Sigmoid colon (tissue), 7 donors: Measurements from ENCODE around the gene MAML3. TPM values are rescaled to one million over a fixed set of nuclear protein-coding genes. Genes with fewer than 3 reads are reported as not detected.

Source experiments
- DNase-seq: peaks from one replicate; pipeline ENCODE4 v3.0.0-alpha.2; 2019
- H3K27ac ChIP-seq, 4 donors: fragments of 200-600 bp; sonication (generic); one replicate each; pipeline ENCODE4 v1.5.1; 2016 to 2019; ENCODE audit warnings: mild to moderate bottlenecking in 1 of 4
- H3K27me3 ChIP-seq, 3 donors: fragments of 200-600 bp; sonication (generic); one replicate each; pipeline ENCODE4 v1.5.1; 2019; ENCODE audit warnings: mild to moderate bottlenecking in 1 of 3
- H3K36me3 ChIP-seq, 4 donors: fragments of 200-600 bp; sonication (generic); one replicate each; pipeline ENCODE4 v1.5.1; 2016 to 2019
- H3K4me1 ChIP-seq, 4 donors: fragments of 200-600 bp; sonication (generic); one replicate each; pipeline ENCODE4 v1.5.1; 2017 to 2019
- H3K4me3 ChIP-seq, 4 donors: fragments of 200-600 bp; sonication (generic); one replicate each; pipeline ENCODE4 v1.5.1; 2017 to 2019; ENCODE audit warnings: mild to moderate bottlenecking in 2 of 4, moderate library complexity in 1 of 4
- H3K9me3 ChIP-seq, 4 donors: fragments of 200-600 bp in 3 of 4; sonication (generic) in 3 of 4; one replicate each; pipeline versions ENCODE4 v1.5.1 to v1.6.1; 2013 to 2019
- EP300 ChIP-seq, 4 donors: sonication (generic); formaldehyde crosslinking; IDR thresholded peaks; one replicate each; pipeline ENCODE4 v1.6.1; 2017; ENCODE audit warnings: antibody characterized with exemption in 4 of 4
- POLR2A ChIP-seq, 2 donors: fragments of 450-650 bp; IDR thresholded peaks; one replicate each; pipeline ENCODE4 v1.6.1; 2016; ENCODE audit warnings: antibody characterized with exemption in 2 of 2, mild to moderate bottlenecking in 2 of 2, moderate library complexity in 2 of 2
- POLR2AphosphoS5 ChIP-seq, 4 donors: sonication (generic); formaldehyde crosslinking; IDR thresholded peaks; one replicate each; pipeline ENCODE4 v1.6.1; 2017; ENCODE audit warnings: antibody characterized with exemption in 4 of 4
- WGBS, 2 donors: extraction: QIAGEN DNeasy Blood & Tissue Kit; methylation state at CpG; one replicate each; pipeline ENCODE4 v1.1.7; 2013; 5-methylcytosine and 5-hydroxymethylcytosine counted together
- intact Hi-C: fragments of 100-400 bp; cut with DNase I; formaldehyde crosslinking; loops from one replicate; pipeline ENCODE4 v1.15.1; 2023
- polyA plus RNA-seq, 3 donors: library from polyadenylated mRNA; stranded (reverse); fragments of 200-250 nt; gene quantifications; one replicate each; pipeline ENCODE4 v1.2.3, GENCODE V29; 2013
- total RNA-seq, 4 donors: library from RNA; depleted of rRNA; stranded (reverse); fragments of >200 nt; gene quantifications; one replicate each; pipeline ENCODE4 v1.1.0, GENCODE V29; 2016
- TF ChIP-seq, protein P1 (sequence below), 4 experiments: fragments of 450-650 bp in 3 of 4; fragments of 200-600 bp in 1 of 4; IDR thresholded peaks; one replicate each; pipeline ENCODE4 v1.5.1; 2016 to 2019; ENCODE audit warnings: antibody characterized with exemption in 4 of 4, mild to moderate bottlenecking in 3 of 4, moderate library complexity in 2 of 4
- donor health status: healthy with polysubstance abuse.
- donor health status: Bipolar disorder and iron deficiency.
- donor health status: healthy.

MAML3 gene
- total and polyA plus RNA-seq, 7 donors, result 3.5 to 16.3 (median 5.4) TPM

DNA sequence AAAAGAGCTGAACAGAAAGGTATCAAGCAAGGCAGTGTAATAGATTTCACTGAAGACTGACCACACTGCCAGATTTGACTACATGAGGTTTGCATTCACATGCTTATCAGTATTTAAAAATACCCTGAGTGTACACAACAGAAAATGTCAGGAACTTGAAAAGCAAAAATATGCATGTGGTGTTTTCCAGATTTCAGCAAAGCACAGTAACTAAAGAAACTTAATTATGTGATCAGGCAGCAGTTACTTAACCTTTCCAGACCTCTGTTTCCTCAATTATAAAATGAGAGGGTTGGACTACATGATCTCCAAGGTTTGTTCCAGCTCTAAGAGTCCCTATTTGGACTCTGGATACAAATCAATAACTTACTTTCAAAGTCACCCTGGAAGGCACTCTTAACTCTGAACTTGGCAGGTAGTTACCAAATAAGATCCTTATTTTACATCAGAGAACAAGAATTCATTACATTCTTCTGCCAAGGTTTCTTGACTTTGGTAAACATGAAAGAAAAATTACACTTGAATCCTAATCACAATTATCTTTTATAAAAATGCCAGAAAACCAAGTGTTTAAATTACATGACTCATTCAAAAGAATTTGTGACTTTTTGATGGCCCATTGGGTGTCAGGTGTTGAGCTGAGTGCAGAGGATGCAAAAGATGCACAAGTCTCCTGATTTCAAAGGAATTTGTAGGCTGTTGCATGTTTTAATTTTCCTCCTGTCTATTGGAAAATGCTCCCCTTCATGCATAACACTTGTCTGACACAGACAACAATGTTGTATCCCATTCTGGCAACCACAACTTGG, 246.8 kb downstream of the MAML3 start:
- H3K4me1 ChIP-seq, result peaks cover 0 to 11% (median 0%) of the 10 kb centered on the region in 4 donors
- no peak overlapping the region for H3K27ac ChIP-seq
- H3K36me3 ChIP-seq, result no peaks in the 10 kb centered on the region
- no peak overlapping the region for H3K4me3 ChIP-seq
- intact Hi-C loops, result no loop called here
- TF ChIP-seq POLR2A (IDR thresholded peaks at IDR 0.05) (no peak), EP300 (IDR thresholded peaks at IDR 0.05) (no peak), POLR2AphosphoS5 (IDR thresholded peaks at IDR 0.05) (no peak)
- TF ChIP-seq, protein P1, sequence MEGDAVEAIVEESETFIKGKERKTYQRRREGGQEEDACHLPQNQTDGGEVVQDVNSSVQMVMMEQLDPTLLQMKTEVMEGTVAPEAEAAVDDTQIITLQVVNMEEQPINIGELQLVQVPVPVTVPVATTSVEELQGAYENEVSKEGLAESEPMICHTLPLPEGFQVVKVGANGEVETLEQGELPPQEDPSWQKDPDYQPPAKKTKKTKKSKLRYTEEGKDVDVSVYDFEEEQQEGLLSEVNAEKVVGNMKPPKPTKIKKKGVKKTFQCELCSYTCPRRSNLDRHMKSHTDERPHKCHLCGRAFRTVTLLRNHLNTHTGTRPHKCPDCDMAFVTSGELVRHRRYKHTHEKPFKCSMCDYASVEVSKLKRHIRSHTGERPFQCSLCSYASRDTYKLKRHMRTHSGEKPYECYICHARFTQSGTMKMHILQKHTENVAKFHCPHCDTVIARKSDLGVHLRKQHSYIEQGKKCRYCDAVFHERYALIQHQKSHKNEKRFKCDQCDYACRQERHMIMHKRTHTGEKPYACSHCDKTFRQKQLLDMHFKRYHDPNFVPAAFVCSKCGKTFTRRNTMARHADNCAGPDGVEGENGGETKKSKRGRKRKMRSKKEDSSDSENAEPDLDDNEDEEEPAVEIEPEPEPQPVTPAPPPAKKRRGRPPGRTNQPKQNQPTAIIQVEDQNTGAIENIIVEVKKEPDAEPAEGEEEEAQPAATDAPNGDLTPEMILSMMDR (IDR thresholded peaks at IDR 0.05), result no peak
- no peak for DNase-seq
- H3K27me3 ChIP-seq, result no peaks in the 10 kb centered on the region
- no peaks in the 10 kb centered on the region for H3K9me3 ChIP-seq

DNA sequence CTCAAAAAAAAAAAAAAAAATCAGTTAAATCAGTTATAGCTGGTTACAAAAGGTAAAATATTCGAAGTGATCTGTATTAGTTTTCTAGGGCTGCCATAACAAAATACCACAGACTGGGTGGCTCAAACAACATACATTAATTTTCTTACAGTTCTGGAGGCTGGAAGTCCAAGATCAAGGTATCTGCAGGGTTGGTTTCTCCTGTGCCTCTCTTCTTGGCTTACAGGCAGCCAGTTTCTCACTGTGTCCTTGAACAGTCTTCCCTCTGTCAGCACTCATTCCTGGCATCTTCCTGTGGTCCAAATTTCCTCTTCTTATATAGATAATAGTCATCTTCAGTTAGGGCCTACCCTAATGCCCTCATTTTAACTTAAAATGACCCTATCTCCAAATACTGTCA, 248.5 kb downstream of the MAML3 start:
- peaks cover 0 to 18% (median 3%) of the 10 kb centered on the region in 4 donors for H3K4me1 ChIP-seq
- 92 to 97% methylated on average over 1 of the region's 1 CpG for WGBS, 2 donors
- no peak overlapping the region for H3K27ac ChIP-seq
- no peaks in the 10 kb centered on the region for H3K36me3 ChIP-seq
- H3K4me3 ChIP-seq, result no peak overlapping the region
- H3K9me3 ChIP-seq, result no peaks in the 10 kb centered on the region
- DNase-seq, result no peak
- TF ChIP-seq, protein P1 (IDR thresholded peaks at IDR 0.05), result no peak
- no peak for TF ChIP-seq POLR2AphosphoS5 (IDR thresholded peaks at IDR 0.05)
- TF ChIP-seq POLR2A (IDR thresholded peaks at IDR 0.05), result no peak
- TF ChIP-seq EP300 (IDR thresholded peaks at IDR 0.05), result no peak
- intact Hi-C loops, result no loop called here
- no peaks in the 10 kb centered on the region for H3K27me3 ChIP-seq

DNA sequence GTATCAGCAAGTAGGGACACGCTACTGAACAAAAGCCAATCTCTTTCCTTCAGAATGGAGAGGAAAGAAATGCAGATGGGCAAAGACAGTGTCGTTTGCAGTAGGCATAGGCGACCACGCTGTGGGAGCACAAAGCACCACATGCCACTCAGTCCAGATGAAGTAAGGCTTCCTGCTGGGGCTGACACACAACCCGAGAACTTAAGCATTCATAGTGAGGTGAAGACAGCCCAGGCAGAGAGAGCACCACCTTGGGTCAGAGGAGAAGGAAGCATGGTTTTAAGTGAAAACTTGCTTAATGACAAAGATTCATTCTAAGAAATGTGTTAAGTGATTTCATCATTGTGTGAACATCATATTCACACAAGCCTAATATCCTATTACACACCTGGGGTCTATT, 249.6 kb downstream of the MAML3 start:
- Histone ChIP-seq H3K36me3 (no peaks in the 10 kb centered on the region), H3K27me3 (no peaks in the 10 kb centered on the region), H3K27ac (no peak overlapping the region), H3K4me3 (no peak overlapping the region), H3K4me1 (peaks cover 0 to 18% (median 3%) of the 10 kb centered on the region in 4 donors), H3K9me3 (no peaks in the 10 kb centered on the region)
- TF ChIP-seq POLR2A (IDR thresholded peaks at IDR 0.05), result no peak
- TF ChIP-seq EP300 (IDR thresholded peaks at IDR 0.05), result no peak
- no peak for TF ChIP-seq POLR2AphosphoS5 (IDR thresholded peaks at IDR 0.05)
- TF ChIP-seq, protein P1 (IDR thresholded peaks at IDR 0.05), result no peak
- WGBS, 2 donors, result 91 to 96% methylated on average over 5 of the region's 5 CpGs
- no peak for DNase-seq
- intact Hi-C loops, result loop anchor here (5.0 kb wide), 2 partner anchors 248 to 348 kb away; partner anchors contain the start of gene MAML3

DNA sequence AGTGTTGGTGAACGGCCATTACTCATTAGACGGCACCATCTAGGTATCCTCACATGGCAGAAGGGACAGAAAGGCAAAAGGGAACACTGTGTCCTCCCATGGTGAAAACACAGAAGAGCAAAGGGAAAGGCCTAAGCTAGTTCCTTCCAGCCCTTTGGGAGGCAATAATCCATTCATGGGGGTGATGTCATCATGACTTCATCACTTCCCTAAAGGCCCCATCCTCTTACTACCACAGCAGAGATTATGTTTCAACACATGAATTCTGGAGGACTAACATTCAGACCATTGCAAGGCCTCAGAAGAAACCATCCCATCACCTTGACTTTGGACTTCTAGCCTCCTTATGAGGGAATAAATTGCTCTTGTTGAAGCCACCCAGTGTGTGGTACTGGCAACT, 250.1 kb downstream of the MAML3 start:
- Histone ChIP-seq H3K36me3 (no peaks in the 10 kb centered on the region), H3K4me1 (peaks cover 0 to 18% (median 3%) of the 10 kb centered on the region in 4 donors), H3K27ac (no peak overlapping the region), H3K27me3 (no peaks in the 10 kb centered on the region), H3K9me3 (no peaks in the 10 kb centered on the region), H3K4me3 (no peak overlapping the region)
- DNase-seq, result no peak
- intact Hi-C loops, result loop anchor here (5.0 kb wide), 2 partner anchors 248 to 348 kb away; partner anchors contain the start of gene MAML3
- WGBS, 2 donors, result 99% methylated on average over 2 of the region's 2 CpGs
- TF ChIP-seq POLR2A (IDR thresholded peaks at IDR 0.05) (no peak), POLR2AphosphoS5 (IDR thresholded peaks at IDR 0.05) (no peak), EP300 (IDR thresholded peaks at IDR 0.05) (no peak)
- TF ChIP-seq, protein P1 (IDR thresholded peaks at IDR 0.05), result no peak
